ENCODE measurements around the gene THBS1.

The THBS1 gene

GRCh38 chr15:39621976-39622375 lies 41.1 kb downstream of the THBS1 start:
- TF ChIP-seq CTCF (IDR thresholded peaks at IDR 0.05) (no peak), ZFX (IDR thresholded peaks at IDR 0.05; ENCODE audit: borderline replicate concordance) (no peak)
- peak overlapping the region; percentile 65 for H3K27ac ChIP-seq

DNA sequence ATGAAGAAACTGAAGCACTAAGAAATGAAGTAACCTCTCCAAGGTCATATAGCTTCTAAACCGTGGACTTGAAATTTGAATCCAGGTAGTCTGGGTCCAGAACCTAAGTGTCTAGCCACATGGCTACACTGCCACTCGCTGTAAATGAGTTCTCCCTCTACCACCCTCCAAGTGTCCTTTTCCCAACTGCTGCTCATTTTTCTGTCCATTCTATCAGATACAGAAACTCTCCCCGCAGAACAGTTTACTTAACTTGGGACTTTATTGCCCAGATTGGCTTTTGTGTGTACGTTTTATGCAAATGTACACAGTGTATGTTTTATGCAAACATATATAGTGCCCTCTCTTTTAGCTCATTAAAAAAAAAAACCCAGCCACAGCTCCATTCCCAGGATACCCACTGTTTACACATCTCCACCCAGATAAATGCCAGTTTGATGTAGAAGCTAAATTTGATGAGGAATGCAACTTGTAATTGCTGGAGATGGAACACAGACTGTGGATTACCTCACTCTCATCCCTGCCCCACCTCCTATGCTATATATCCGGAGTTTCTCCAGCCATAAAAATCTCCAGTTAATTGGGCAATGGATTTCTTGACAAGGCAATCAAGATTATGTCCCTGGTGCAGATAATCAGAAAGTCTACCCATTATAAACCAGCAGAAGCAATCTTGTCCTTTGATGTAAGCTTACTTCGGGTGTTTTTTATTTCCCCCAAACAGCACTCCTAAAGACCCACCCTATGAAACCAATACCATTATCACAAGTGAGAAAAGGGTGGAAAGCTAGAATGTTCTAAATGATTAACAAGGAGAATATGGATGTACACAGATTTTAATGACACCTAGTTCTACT lies 42.0 kb downstream of the THBS1 start:
- peak overlapping the region; percentile 65 for H3K27ac ChIP-seq
- TF ChIP-seq ZFX (IDR thresholded peaks at IDR 0.05; ENCODE audit: borderline replicate concordance) = no peak
- no peak for TF ChIP-seq CTCF (IDR thresholded peaks at IDR 0.05)

DNA sequence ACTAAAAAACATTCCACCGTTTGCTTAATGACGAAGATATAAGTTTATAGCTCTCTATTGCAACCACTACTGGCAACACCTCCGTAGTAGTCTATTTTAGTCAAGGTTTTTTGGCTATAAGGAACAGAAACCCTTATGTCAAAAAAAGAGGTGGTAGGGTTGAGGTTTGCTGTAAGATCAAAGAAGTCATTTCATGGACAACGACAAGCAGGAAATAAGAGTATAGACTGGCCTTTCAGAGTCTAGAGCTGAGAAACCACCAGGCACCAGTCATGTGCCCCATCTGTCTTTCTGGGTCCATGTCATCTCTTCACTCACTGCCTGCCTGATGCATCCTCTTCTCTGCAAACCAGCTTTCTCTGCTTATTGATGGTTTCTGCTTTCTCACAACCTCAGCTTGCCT lies 42.7 kb downstream of the THBS1 start:
- TF ChIP-seq ZFX (IDR thresholded peaks at IDR 0.05; ENCODE audit: borderline replicate concordance) (no peak), CTCF (IDR thresholded peaks at IDR 0.05) (no peak)
- H3K27ac ChIP-seq = peak overlapping the region; percentile 65

DNA sequence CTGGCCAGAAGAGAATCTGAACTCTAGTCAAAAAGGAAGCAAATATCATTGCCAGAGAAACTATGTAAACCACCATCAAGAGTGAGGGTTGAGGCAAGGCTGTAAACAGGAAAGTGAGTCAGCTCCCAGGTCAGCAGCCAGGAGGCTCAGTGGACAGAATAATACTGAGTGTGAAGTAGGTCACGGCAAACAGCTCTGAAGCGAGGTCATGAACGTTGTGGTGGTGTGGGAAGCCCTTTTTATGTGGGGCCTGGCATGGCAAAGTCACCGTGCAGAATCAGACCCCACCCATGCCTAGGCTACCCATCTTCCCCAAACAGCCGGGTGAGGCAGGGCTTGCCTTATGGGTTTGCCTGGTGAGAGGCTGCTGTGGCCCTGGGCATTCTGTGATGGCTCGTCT lies 43.9 kb downstream of the THBS1 start:
- H3K27ac ChIP-seq = no peak overlapping the region
- no peak for TF ChIP-seq ZFX (IDR thresholded peaks at IDR 0.05; ENCODE audit: borderline replicate concordance)

GRCh38 chr15:39625451-39625850 lies 44.6 kb downstream of the THBS1 start:
- H3K27ac ChIP-seq = no peak overlapping the region
- TF ChIP-seq ZFX (IDR thresholded peaks at IDR 0.05; ENCODE audit: borderline replicate concordance) (no peak), CTCF (IDR thresholded peaks at IDR 0.05) (no peak)

DNA sequence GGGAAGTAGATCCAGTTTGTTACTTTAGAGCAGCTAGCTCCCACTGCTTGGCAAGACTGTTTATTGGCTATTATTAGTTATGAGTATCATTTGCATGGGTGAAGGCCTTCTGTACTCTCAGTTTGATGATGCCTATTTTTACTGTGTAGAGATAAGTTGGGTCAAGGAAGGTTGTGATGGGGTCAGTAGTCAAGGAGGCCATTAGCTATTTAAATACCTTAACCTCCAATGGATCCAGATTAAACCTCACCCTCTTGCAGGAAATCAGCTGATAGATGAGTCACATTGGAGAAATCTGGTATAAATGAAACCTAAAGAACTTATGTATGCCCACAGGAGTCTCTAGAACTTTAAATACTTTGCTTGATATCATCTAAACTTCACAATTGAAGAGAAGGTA lies 45.0 kb downstream of the THBS1 start:
- TF ChIP-seq CTCF (IDR thresholded peaks at IDR 0.05) (no peak), ZFX (IDR thresholded peaks at IDR 0.05; ENCODE audit: borderline replicate concordance) (no peak)
- H3K27ac ChIP-seq = no peak overlapping the region

DNA sequence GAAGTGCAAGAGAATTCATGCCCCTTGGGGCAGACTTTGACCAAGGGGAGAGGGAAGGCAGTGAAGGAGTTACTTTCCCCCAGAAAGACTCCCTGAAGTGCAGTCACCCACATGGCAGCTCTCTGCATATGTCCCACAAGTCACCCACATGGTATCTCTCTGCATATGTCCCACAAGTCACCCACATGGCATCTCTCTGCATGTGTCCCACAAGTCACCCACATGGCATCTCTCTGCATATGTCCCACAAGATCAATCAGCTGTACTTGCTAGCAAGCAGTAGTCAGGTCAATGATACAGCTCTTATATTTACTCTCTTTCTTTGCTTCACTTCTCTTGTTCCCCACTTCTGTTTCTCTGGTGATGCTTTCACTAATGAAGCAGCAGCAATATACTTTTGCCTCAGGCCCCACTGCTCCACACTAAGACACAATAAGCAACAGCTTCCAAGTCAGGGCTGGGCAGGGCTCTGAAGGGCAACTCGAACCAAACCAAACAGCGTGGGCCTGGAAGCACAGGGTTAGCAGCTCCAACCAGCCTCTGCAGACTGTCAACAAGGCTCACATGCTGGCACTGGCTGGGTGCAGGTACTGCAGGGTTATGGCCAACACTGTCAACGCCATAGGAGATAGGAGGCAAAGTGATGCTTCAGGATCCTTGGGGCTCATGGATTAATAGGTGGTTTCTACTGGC lies 46.7 kb downstream of the THBS1 start:
- TF ChIP-seq ZFX (IDR thresholded peaks at IDR 0.05; ENCODE audit: borderline replicate concordance) (no peak), CTCF (IDR thresholded peaks at IDR 0.05) (no peak)
- H3K27ac ChIP-seq = no peak overlapping the region
